ENCODE data around the gene RHOBTB1.

RHOBTB1 gene

DNA sequence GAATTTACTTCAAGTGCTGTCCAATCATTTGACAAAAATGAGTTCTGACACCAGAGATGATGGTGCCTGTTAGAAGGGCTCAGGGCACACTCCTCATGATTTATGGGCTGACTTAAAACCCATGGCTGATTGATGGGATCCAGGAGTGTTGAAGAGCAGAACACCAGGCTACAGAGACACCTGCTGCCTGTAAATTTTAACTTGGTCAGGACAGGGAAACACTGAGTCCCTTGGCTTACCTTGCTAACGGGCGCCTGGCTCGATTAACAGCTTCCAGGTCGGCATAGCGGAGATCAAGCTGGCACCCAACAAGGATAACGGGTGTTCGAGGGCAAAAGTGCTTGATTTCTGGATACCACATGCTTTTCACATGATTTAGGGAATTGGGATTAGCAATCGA, 51.4 kb downstream of the RHOBTB1 start:
- no peak for DNase-seq (ENCODE audit: low read depth)
- H3K4me3 ChIP-seq (ENCODE audit: low read depth, low read length): no peak overlapping the region
- TF ChIP-seq, protein P1, sequence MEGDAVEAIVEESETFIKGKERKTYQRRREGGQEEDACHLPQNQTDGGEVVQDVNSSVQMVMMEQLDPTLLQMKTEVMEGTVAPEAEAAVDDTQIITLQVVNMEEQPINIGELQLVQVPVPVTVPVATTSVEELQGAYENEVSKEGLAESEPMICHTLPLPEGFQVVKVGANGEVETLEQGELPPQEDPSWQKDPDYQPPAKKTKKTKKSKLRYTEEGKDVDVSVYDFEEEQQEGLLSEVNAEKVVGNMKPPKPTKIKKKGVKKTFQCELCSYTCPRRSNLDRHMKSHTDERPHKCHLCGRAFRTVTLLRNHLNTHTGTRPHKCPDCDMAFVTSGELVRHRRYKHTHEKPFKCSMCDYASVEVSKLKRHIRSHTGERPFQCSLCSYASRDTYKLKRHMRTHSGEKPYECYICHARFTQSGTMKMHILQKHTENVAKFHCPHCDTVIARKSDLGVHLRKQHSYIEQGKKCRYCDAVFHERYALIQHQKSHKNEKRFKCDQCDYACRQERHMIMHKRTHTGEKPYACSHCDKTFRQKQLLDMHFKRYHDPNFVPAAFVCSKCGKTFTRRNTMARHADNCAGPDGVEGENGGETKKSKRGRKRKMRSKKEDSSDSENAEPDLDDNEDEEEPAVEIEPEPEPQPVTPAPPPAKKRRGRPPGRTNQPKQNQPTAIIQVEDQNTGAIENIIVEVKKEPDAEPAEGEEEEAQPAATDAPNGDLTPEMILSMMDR (IDR thresholded peaks at IDR 0.05; ENCODE audit: insufficient read depth, low read depth, low read length, missing control alignments): no peak

DNA sequence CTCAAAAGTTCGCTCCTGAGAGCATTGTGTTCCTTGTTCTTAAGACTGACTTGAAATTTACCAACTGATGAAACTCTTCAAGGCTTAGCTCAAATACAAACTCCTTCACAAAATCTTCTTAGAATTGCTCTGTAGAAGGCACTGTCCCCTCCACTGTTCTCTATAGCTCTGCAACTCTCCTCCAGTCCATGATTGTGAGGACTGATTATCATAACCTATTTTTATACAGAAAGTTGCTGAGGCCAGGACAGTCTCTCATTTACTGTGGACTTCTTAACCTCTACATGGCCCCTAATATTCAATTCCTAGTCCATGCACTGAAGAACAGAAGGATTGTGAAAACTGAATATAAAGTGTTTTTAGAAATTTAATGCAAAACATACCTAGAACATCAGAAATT, 53.2 kb downstream of the RHOBTB1 start:
- TF ChIP-seq, protein P1 (IDR thresholded peaks at IDR 0.05; ENCODE audit: insufficient read depth, low read depth, low read length, missing control alignments): no peak
- H3K4me3 ChIP-seq (ENCODE audit: low read depth, low read length): no peak overlapping the region
- DNase-seq (ENCODE audit: low read depth): no peak

DNA sequence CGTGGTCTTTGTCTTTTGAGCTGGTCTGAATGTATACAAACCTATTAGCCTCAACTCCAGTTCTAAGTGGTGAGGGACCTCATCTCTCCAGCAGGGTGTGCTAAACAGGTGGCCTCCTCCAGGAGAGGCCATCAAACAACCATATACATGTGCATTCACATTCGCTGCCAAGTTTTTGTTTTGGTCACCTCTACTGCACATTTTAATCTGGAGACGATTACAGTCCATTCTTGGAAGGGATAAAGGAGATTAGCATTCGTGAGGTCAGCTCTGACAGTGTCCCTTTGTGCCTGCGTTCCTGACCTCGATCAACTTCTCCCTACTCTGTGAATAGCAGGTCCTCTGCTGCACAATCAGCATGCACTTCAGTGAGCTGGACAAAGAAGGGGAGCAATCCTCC, 60.8 kb downstream of the RHOBTB1 start:
- H3K4me3 ChIP-seq (ENCODE audit: low read depth, low read length): no peak overlapping the region
- TF ChIP-seq, protein P1 (IDR thresholded peaks at IDR 0.05; ENCODE audit: insufficient read depth, low read depth, low read length, missing control alignments): peak; percentile 52
- peak; percentile 35 for DNase-seq (ENCODE audit: low read depth)

DNA sequence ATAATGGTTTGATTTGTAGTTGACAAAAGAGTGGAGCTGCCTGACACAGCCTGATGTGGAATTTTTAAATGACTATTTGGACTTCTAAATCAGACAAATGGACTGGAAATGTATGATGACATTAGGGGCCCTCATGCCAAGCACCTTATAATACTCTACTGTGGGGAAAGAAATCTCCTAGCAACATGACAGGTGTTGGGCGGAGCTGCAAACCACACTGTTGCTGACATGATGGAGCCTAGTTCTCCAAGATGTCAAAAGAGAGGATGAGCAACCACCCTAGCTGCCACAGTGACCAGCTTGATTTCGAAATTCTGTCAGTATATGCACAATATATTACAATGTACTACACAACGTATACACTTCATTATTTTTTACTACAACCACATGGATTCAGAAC, 65.8 kb downstream of the RHOBTB1 start:
- no peak for DNase-seq (ENCODE audit: low read depth)
- H3K4me3 ChIP-seq (ENCODE audit: low read depth, low read length): no peak overlapping the region
- TF ChIP-seq, protein P1 (IDR thresholded peaks at IDR 0.05; ENCODE audit: insufficient read depth, low read depth, low read length, missing control alignments): no peak

DNA sequence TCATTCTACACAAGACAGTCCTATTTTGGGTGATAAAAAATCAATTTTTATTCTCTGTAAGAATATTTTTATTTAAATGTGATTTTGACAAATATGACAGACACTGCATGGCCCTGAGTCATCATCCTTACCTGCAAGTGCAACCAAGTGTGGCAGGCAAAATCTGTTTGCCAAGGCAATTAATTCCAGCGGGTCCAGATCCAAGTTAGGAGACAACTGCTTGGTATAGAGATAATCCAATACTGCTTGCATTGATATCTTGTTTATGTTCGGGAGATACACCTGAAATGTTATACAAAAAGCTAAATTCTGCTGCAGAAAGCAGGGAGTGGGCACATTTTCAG, 66.2 kb downstream of the RHOBTB1 start:
- no peak for DNase-seq (ENCODE audit: low read depth)
- no peak overlapping the region for H3K4me3 ChIP-seq (ENCODE audit: low read depth, low read length)
- TF ChIP-seq, protein P1 (IDR thresholded peaks at IDR 0.05; ENCODE audit: insufficient read depth, low read depth, low read length, missing control alignments): no peak

DNA sequence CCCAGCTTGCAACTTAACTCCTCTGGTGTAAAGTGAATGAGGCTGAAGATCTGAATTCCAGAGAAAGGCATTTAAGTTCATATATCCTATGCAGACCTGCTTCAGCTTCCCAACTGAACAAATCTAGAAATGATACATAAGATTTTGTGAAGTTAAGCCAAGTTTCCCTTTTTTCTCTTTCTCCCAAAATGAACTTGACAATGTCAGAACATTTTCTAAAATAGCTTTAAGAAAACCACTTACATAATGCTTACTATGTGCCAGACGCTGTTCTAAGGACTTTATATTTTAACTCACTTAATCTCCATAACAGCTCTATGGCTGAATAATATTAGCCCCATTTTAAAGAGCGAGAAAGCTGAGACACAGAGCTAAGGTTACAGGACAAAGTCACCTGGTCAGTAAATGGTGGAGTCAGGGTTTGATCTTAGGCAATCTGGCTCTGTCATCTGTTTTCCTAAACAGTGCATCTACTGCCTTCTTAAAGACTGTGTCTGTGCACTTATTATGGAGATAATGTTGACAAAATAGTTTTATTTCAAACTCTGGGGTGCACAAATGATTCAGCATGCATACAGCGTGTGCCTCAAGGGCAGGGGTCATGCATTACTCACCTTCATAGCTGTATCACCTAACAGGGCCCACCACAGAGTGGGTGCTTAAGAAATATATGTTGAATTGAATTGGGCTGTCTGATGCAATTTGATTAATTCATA, 66.8 kb downstream of the RHOBTB1 start:
- TF ChIP-seq, protein P1 (IDR thresholded peaks at IDR 0.05; ENCODE audit: insufficient read depth, low read depth, low read length, missing control alignments): no peak
- DNase-seq (ENCODE audit: low read depth): no peak

DNA sequence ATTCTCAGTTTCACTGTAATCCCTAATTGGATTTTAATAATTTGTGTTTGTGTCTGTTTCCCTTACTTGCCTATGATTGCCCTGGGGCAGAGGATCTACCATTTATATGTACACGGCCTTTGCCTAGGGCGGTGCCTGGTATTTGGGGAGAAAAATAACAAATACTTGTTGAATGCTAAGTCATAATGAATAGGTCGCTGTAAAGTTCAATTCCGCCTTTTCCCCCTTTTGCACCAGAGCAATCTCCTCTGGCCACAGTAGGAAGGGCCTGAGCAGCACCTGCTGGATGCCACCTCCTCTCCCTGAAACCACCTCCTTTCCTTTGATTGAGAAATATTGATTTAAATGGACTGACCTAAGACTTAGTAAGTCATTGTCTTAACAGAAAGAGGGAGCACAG, 70.2 kb downstream of the RHOBTB1 start:
- DNase-seq (ENCODE audit: low read depth): no peak
- no peak overlapping the region for H3K4me3 ChIP-seq (ENCODE audit: low read depth, low read length)
- TF ChIP-seq, protein P1 (IDR thresholded peaks at IDR 0.05; ENCODE audit: insufficient read depth, low read depth, low read length, missing control alignments): no peak

More for the DNA sequence above, 66.8 kb downstream of the RHOBTB1 start:
- H3K4me3 ChIP-seq (ENCODE audit: low read depth, low read length): no peak overlapping the region
